Smooth muscle cell (in vitro differentiated cells): ENCODE data around the gene MMP14. TPM values are rescaled to one million over a fixed set of nuclear protein-coding genes. Genes with fewer than 3 reads are reported as not detected.

Source experiments
- DNase-seq: peaks from one replicate; lab custom pipeline; 2025; ENCODE audit not compliant: unreplicated experiment; lab: John Stamatoyannopoulos, UW
- H2AFZ ChIP-seq: fragments of 200-600 bp; sonication (generic); 2 replicates; pipeline ENCODE4 v1.6.0; 2016; ENCODE audit warnings: antibody characterized with exemption, low read depth, mild to moderate bottlenecking
- H3F3A ChIP-seq: fragments of 200-600 bp; sonication (generic); 2 replicates; pipeline ENCODE4 v1.6.0; 2017; ENCODE audit warnings: antibody characterized with exemption, low read depth
- H3K27ac ChIP-seq: fragments of 200-600 bp; sonication (generic); 2 replicates; pipeline ENCODE4 v1.5.1; 2016; ENCODE audit warnings: low read depth, mild to moderate bottlenecking
- H3K27me3 ChIP-seq: fragments of 200-600 bp; sonication (generic); 2 replicates; pipeline ENCODE4 v1.6.1; 2016; ENCODE audit warnings: low read depth, mild to moderate bottlenecking
- H3K36me3 ChIP-seq: fragments of 200-600 bp; sonication (generic); 2 replicates; pipeline ENCODE4 v1.5.1; 2016; ENCODE audit warnings: low read depth
- H3K4me1 ChIP-seq: fragments of 200-600 bp; sonication (generic); 2 replicates; pipeline ENCODE4 v1.5.1; 2016; ENCODE audit warnings: low read depth
- H3K4me2 ChIP-seq: fragments of 200-600 bp; sonication (generic); 2 replicates; pipeline ENCODE4 v1.6.0; 2016; ENCODE audit warnings: mild to moderate bottlenecking
- H3K4me3 ChIP-seq: fragments of 200-600 bp; sonication (generic); 2 replicates; pipeline ENCODE4 v1.5.1; 2016; ENCODE audit warnings: mild to moderate bottlenecking
- H3K79me2 ChIP-seq: fragments of 200-600 bp; sonication (generic); 2 replicates; pipeline ENCODE4 v1.6.0; 2016; ENCODE audit warnings: low read depth, mild to moderate bottlenecking
- H3K9ac ChIP-seq: fragments of 200-600 bp; sonication (generic); 2 replicates; pipeline ENCODE4 v1.6.0; 2016; ENCODE audit warnings: low read depth
- H3K9me3 ChIP-seq: fragments of 200-600 bp; sonication (generic); replicated peaks from 2 replicates; pipeline ENCODE4 v1.5.1; 2016; ENCODE audit warnings: low read depth
- H4K20me1 ChIP-seq: fragments of 200-600 bp; sonication (generic); 2 replicates; pipeline ENCODE4 v1.6.0; 2016; ENCODE audit warnings: low read depth
- WGBS: methylation state at CpG from one replicate; pipeline ENCODE4 v1.1.7; 2016; ENCODE audit warnings: low lambda C conversion rate; 5-methylcytosine and 5-hydroxymethylcytosine counted together
- polyA plus RNA-seq: library from polyadenylated mRNA; unstranded; fragments of >200 nt; fragmentation: Nextera tagmentation; extraction: Ambion mirVana; gene quantifications from 2 replicates; pipeline ENCODE4 v1.2.1, GENCODE V29; 2016
- total RNA-seq: library from RNA; depleted of rRNA; stranded (reverse); fragments of >200 nt; gene quantifications from 2 replicates; pipeline ENCODE4 v1.2.3, GENCODE V29; 2014
- TF ChIP-seq, protein P1 (sequence below): fragments of 200-600 bp; sonication (generic); IDR thresholded peaks from 2 replicates; pipeline ENCODE4 v1.5.1; 2017; ENCODE audit warnings: borderline replicate concordance, mild to moderate bottlenecking, antibody characterized with exemption; ENCODE audit not compliant: insufficient read depth, poor library complexity, severe bottlenecking

Gene MMP14
- total and polyA plus RNA-seq, 2 experiments from 2014 or later: 58.1 to 444 TPM

DNA sequence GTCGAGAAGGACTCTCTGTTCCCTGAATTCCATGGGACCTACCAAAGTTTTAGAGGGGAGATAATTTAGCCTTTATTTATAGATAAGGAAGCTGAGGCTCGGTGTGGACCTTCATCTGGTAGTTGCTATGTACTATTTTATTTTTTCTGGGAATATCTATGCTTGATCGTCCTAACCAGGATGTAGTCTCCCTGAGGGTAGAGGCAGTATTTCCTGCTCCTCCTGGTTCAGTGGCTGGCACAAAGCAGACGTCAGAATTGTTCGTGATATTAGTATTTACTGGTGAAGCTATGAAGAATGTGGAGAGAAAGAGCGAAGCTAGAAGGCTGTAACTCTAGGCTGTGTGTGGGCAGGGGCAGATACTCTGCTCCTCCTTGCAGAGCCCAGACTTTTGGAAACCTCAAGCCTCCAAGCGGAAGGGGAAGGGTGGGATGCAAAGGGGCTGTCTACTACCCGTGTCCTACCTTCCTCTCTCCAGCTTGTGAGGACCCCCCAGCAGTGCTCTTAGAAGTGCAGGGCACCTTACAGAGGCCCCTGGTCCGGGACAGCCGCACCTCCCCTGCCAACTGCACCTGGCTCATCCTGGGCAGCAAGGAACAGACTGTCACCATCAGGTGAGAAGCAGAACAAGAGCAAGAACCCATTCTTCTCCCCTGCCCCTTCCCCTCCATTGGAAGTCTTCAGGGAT lies 36.6 kb downstream of the MMP14 start:
- H3K27ac ChIP-seq: peak overlapping the region; percentile 90
- 59% methylated on average over 10 of the region's 10 CpGs for WGBS
- H3K4me2 ChIP-seq: peak overlapping the region; percentile 88
- H4K20me1 ChIP-seq: no peaks in the 10 kb centered on the region
- peaks cover 12% of the 10 kb centered on the region for H3K4me1 ChIP-seq
- H3K4me3 ChIP-seq: peak overlapping the region; percentile 79
- no peaks in the 10 kb centered on the region for H3K27me3 ChIP-seq
- no peak for DNase-seq
- H3K9me3 ChIP-seq: no peaks in the 10 kb centered on the region
- H3K9ac ChIP-seq: peak overlapping the region; percentile 82
- H2AFZ ChIP-seq: peak overlapping the region; percentile 87
- peaks cover 12% of the 10 kb centered on the region for H3K79me2 ChIP-seq
- no peaks in the 10 kb centered on the region for H3K36me3 ChIP-seq
- H3F3A ChIP-seq: peaks cover 11% of the 10 kb centered on the region
- TF ChIP-seq, protein P1, sequence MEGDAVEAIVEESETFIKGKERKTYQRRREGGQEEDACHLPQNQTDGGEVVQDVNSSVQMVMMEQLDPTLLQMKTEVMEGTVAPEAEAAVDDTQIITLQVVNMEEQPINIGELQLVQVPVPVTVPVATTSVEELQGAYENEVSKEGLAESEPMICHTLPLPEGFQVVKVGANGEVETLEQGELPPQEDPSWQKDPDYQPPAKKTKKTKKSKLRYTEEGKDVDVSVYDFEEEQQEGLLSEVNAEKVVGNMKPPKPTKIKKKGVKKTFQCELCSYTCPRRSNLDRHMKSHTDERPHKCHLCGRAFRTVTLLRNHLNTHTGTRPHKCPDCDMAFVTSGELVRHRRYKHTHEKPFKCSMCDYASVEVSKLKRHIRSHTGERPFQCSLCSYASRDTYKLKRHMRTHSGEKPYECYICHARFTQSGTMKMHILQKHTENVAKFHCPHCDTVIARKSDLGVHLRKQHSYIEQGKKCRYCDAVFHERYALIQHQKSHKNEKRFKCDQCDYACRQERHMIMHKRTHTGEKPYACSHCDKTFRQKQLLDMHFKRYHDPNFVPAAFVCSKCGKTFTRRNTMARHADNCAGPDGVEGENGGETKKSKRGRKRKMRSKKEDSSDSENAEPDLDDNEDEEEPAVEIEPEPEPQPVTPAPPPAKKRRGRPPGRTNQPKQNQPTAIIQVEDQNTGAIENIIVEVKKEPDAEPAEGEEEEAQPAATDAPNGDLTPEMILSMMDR: no peak

GRCh38 chr14:22875003-22875747 lies 38.8 kb downstream of the MMP14 start:
- peaks cover 12% of the 10 kb centered on the region for H3K79me2 ChIP-seq
- H3K4me2 ChIP-seq: no peak overlapping the region
- peaks cover 12% of the 10 kb centered on the region for H3K4me1 ChIP-seq
- 97% methylated on average over 15 of the region's 15 CpGs for WGBS
- no peak overlapping the region for H2AFZ ChIP-seq
- H3K4me3 ChIP-seq: no peak overlapping the region
- H3K27ac ChIP-seq: no peak overlapping the region
- no peaks in the 10 kb centered on the region for H4K20me1 ChIP-seq
- peaks cover 9% of the 10 kb centered on the region for H3F3A ChIP-seq
- TF ChIP-seq, protein P1: no peak
- no peaks in the 10 kb centered on the region for H3K9me3 ChIP-seq
- H3K27me3 ChIP-seq: no peaks in the 10 kb centered on the region
- H3K36me3 ChIP-seq: no peaks in the 10 kb centered on the region
- no peak for DNase-seq
- no peak overlapping the region for H3K9ac ChIP-seq

DNA sequence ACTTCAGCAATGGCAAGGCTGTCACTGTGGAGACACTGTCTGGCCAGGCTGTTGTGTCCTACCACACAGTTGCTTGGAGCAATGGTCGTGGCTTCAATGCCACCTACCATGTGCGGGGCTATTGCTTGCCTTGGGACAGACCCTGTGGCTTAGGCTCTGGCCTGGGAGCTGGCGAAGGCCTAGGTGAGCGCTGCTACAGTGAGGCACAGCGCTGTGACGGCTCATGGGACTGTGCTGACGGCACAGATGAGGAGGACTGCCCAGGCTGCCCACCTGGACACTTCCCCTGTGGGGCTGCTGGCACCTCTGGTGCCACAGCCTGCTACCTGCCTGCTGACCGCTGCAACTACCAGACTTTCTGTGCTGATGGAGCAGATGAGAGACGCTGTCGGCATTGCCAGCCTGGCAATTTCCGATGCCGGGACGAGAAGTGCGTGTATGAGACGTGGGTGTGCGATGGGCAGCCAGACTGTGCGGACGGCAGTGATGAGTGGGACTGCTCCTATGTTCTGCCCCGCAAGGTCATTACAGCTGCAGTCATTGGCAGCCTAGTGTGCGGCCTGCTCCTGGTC lies 39.4 kb downstream of the MMP14 start:
- Histone ChIP-seq H2AFZ (no peak overlapping the region), H3K79me2 (peaks cover 12% of the 10 kb centered on the region), H3K4me2 (no peak overlapping the region), H3K36me3 (no peaks in the 10 kb centered on the region), H3K4me1 (peaks cover 7% of the 10 kb centered on the region), H3F3A (peaks cover 3% of the 10 kb centered on the region), H4K20me1 (no peaks in the 10 kb centered on the region), H3K9ac (no peak overlapping the region), H3K27ac (no peak overlapping the region), H3K9me3 (no peaks in the 10 kb centered on the region), H3K4me3 (no peak overlapping the region), H3K27me3 (no peaks in the 10 kb centered on the region)
- DNase-seq: no peak
- TF ChIP-seq, protein P1: no peak
- WGBS: 98% methylated on average over 20 of the region's 20 CpGs
